Naive thymus-derived CD4-positive, alpha-beta T cell (primary cell): ENCODE data around the gene ITPRID2. TPM values are rescaled to one million over a fixed set of nuclear protein-coding genes. Genes with fewer than 3 reads are reported as not detected.
A peak's percentile ranks its signal among the peaks of the same experiment; 100 is the strongest.

Experiments used
- ATAC-seq: fragments of 150-1000 bp; cut with Tn5 transposase; 2 replicates; pipeline ENCODE4 v1.10.0; 2021; ENCODE audit warnings: mild to moderate bottlenecking, moderate library complexity
- CTCF ChIA-PET: fragments of 350-600 bp; sonication (Branson Sonifier 250); formaldehyde crosslinking; loops from one replicate; lab custom pipeline; 2021; ENCODE audit warnings: antibody characterized with exemption; lab: Charles Lee
- POLR2A ChIA-PET: fragments of 350-600 bp; sonication (Branson Sonifier 250); formaldehyde crosslinking; loops from one replicate; lab custom pipeline; 2021; ENCODE audit warnings: antibody characterized with exemption, inconsistent platforms; lab: Charles Lee
- DNase-seq, 9 donors: peaks; one replicate each; pipeline versions ENCODE4 v3.0.0 to v3.0.0-alpha.2; 2020 to 2022; ENCODE audit warnings: mixed read lengths in 1 of 9
- H3K27ac ChIP-seq: one replicate; pipeline ENCODE4 v1.7.0; 2013; ENCODE audit warnings: mild to moderate bottlenecking, low read depth, low read length, moderate library complexity
- H3K27me3 ChIP-seq, 2 donors: one replicate each; pipeline ENCODE4 v1.7.0; 2013; ENCODE audit warnings: low read length in 2 of 2, mild to moderate bottlenecking in 2 of 2, moderate library complexity in 2 of 2; ENCODE audit not compliant: control insufficient read depth in 2 of 2, insufficient read depth in 2 of 2
- H3K36me3 ChIP-seq, 3 experiments: 1 replicate in 2 of 3; 2 replicates in 1 of 3; pipeline ENCODE4 v1.7.0; 2013; ENCODE audit warnings: low read length in 3 of 3, mild to moderate bottlenecking in 3 of 3, moderate library complexity in 1 of 3; ENCODE audit not compliant: insufficient read depth in 3 of 3, control insufficient read depth in 2 of 3
- H3K4me1 ChIP-seq, 2 donors: one replicate each; pipeline ENCODE4 v1.7.0; 2013; ENCODE audit warnings: low read length in 2 of 2, mild to moderate bottlenecking in 2 of 2, moderate library complexity in 1 of 2; ENCODE audit not compliant: control insufficient read depth in 2 of 2, insufficient read depth in 2 of 2
- H3K4me3 ChIP-seq: 2 replicates; pipeline ENCODE4 v1.7.0; 2013; ENCODE audit warnings: mild to moderate bottlenecking, low read length
- H3K9me3 ChIP-seq, 3 experiments: 1 replicate in 2 of 3; 2 replicates in 1 of 3; pipeline ENCODE4 v1.7.0; 2013; ENCODE audit warnings: low read length in 3 of 3; ENCODE audit not compliant: control insufficient read depth in 2 of 3
- H3K27ac Mint-ChIP-seq, 9 donors: one replicate each; pipeline ENCODE4 v1.8.0; 2020 to 2022; ENCODE audit warnings: mixed read lengths in 9 of 9, mild to moderate bottlenecking in 8 of 9, moderate library complexity in 5 of 9, inconsistent platforms in 2 of 9
- H3K27me3 Mint-ChIP-seq, 5 donors: one replicate each; pipeline ENCODE4 v1.8.0; 2021 to 2022; ENCODE audit warnings: mixed read lengths in 5 of 5, mild to moderate bottlenecking in 1 of 5
- H3K36me3 Mint-ChIP-seq, 5 donors: one replicate each; pipeline ENCODE4 v1.8.0; 2020 to 2022; ENCODE audit warnings: mixed read lengths in 5 of 5, mild to moderate bottlenecking in 3 of 5, inconsistent platforms in 1 of 5
- H3K4me1 Mint-ChIP-seq, 7 donors: one replicate each; pipeline ENCODE4 v1.8.0; 2020 to 2022; ENCODE audit warnings: mixed read lengths in 7 of 7, mild to moderate bottlenecking in 3 of 7, inconsistent platforms in 1 of 7
- H3K4me3 Mint-ChIP-seq, 10 donors: one replicate each; pipeline ENCODE4 v1.8.0; 2020 to 2022; ENCODE audit warnings: mild to moderate bottlenecking in 10 of 10, mixed read lengths in 10 of 10, moderate library complexity in 6 of 10, inconsistent platforms in 2 of 10
- H3K9me3 Mint-ChIP-seq, 11 donors: one replicate each; pipeline ENCODE4 v1.8.0; 2020 to 2022; ENCODE audit warnings: mixed read lengths in 11 of 11, mild to moderate bottlenecking in 4 of 11, inconsistent platforms in 1 of 11, moderate library complexity in 1 of 11
- intact Hi-C, 2 donors: fragments of 100-400 bp; cut with micrococcal nuclease; formaldehyde crosslinking; loops; one replicate each; pipeline ENCODE4 v1.15.1; 2023
- polyA plus RNA-seq, 2 donors: library from polyadenylated mRNA; unstranded; fragments of 300-500 nt; fragmentation: Illumina TruSeq; gene quantifications; one replicate each; pipeline ENCODE4 v1.2.3, GENCODE V29; 2021
- total RNA-seq, 6 experiments: library from RNA in 5 of 6; stranded (reverse) in 5 of 6; gene quantifications; 1 replicate in 5 of 6; 2 replicates in 1 of 6; pipeline ENCODE4 v1.2.3 and lab custom pipeline; 2021 to 2026

Gene ITPRID2
- total and polyA plus RNA-seq, 7 experiments from 2014 or later = 3.9 to 90.9 (median 42.4) TPM

DNA sequence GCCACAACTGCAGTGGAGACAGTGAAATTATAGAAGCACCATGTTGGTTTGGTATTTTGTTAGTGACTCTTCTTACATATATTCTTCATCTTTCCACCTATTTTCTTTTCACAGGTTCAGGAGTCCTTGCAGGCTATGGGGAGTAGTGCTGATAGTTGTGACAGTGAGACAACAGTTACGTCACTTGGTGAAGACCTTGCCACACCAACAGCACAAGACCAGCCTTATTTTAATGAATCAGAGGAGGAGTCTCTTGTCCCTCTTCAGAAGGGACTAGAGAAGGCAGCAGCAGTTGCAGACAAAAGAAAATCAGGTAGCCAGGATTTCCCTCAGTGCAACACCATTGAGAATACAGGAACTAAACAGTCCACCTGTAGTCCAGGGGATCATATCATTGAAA, 23.6 kb downstream of the ITPRID2 start:
- DNase-seq (no peak), ATAC-seq (no peak)
- Mint-ChIP-seq H3K27me3 (no peaks in the 10 kb centered on the region), H3K4me3 (no peak overlapping the region), H3K36me3 (peaks cover 18 to 73% (median 40%) of the 10 kb centered on the region in 5 donors), H3K4me1 (no peaks in the 10 kb centered on the region), H3K27ac (no peak overlapping the region), H3K9me3 (no peaks in the 10 kb centered on the region)
- intact Hi-C loops = no loop called here
- Histone ChIP-seq H3K36me3 (peaks cover 0 to 47% (median 13%) of the 10 kb centered on the region in 3 experiments), H3K27me3 (no peaks in the 10 kb centered on the region), H3K4me3 (no peak overlapping the region), H3K4me1 (no peaks in the 10 kb centered on the region), H3K27ac (no peak overlapping the region), H3K9me3 (no peaks in the 10 kb centered on the region)
- POLR2A ChIA-PET = no interaction called here
- CTCF ChIA-PET = no interaction called here

DNA sequence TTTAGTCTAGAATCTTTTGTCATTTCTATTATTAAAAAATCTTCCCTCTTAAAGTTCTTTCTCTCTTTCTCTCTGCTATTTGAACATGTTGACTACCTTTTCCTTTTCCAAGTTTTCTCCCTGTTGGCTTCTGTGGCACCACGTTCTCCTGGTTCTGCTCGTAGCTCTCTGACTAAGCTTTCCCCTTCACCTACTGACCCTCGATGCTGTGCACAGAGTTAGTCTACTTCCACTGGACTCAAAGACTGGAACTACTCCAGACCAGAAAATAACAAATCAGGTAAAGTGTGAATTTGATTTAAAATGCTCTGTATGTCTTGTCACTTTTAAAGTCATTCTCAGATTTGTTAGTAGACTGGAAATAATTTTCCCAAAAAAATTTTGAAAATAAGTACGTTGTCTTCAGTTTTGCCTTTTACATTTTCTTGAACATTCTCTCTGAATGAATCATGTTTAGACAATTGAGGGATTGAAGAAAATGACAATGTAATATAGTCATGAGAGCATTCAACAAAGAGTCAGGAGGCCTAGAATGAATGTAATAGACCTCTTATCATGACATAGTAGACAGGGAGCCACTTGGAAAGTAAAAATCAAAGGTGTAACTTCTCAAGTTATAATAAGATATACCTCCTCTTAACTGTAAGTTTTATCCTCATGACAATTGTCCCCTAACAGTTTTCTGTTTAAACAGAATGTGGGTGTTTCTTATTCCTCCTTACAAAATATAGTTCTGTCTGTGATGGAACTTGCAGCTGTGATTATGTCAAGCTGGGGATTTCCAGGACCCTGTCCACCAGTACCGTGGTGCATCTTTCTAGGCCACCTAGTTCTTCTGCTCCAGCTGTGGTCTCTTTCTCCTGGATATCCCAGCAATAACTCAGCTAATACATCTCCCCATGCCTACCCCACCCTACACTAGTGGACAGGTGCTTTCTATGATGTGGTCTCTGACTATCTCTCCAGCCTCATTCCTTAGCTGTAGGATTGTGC, 25.5 kb downstream of the ITPRID2 start:
- intact Hi-C loops = no loop called here
- ATAC-seq = no peak

DNA sequence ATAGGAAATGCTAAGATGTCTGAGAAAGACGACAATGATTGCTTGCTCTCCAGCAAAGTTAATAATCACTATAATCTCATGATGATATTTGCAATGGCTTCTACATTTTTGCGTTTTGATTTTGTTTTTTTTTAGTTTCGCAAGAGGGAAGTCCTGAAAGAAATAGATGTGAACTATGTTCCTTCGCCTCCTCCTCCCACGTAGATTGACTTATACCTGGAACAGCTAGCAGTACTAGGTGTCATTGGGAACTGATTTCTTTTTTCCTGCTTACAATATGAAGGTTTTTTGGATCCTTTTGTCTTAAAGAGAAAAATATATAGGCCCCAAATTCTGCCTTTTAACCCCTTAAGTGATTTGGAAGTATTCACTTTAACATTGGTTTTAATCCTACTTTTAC, 26.7 kb downstream of the ITPRID2 start:
- Histone ChIP-seq H3K27ac (no peak overlapping the region), H3K4me1 (no peaks in the 10 kb centered on the region), H3K36me3 (peaks cover 0 to 55% (median 13%) of the 10 kb centered on the region in 3 experiments), H3K4me3 (no peak overlapping the region), H3K9me3 (no peaks in the 10 kb centered on the region), H3K27me3 (no peaks in the 10 kb centered on the region)
- CTCF ChIA-PET = no interaction called here
- DNase-seq = no peak
- H3K4me3 Mint-ChIP-seq = no peak overlapping the region
- peaks cover 0 to 7% (median 0%) of the 10 kb centered on the region in 7 donors for H3K4me1 Mint-ChIP-seq
- H3K27ac Mint-ChIP-seq = no peak overlapping the region
- intact Hi-C loops = no loop called here
- H3K36me3 Mint-ChIP-seq = peaks cover 19 to 78% (median 54%) of the 10 kb centered on the region in 5 donors
- ATAC-seq = no peak
- H3K9me3 Mint-ChIP-seq = no peaks in the 10 kb centered on the region
- no peaks in the 10 kb centered on the region for H3K27me3 Mint-ChIP-seq
- POLR2A ChIA-PET = no interaction called here

More for the DNA sequence above, 25.5 kb downstream of the ITPRID2 start:
- Mint-ChIP-seq H3K27me3 (no peaks in the 10 kb centered on the region), H3K4me3 (no peak overlapping the region), H3K4me1 (peaks cover 0 to under 1% (median 0%) of the 10 kb centered on the region in 7 donors), H3K9me3 (no peaks in the 10 kb centered on the region), H3K27ac (peak overlapping the region in 1 of 9 donors; percentile 52), H3K36me3 (peaks cover 17 to 68% (median 44%) of the 10 kb centered on the region in 5 donors)
- H3K27ac ChIP-seq = no peak overlapping the region
- H3K9me3 ChIP-seq = no peaks in the 10 kb centered on the region
- no peaks in the 10 kb centered on the region for H3K4me1 ChIP-seq
- no peak overlapping the region for H3K4me3 ChIP-seq
- peaks cover 0 to 49% (median 13%) of the 10 kb centered on the region in 3 experiments for H3K36me3 ChIP-seq
- no peaks in the 10 kb centered on the region for H3K27me3 ChIP-seq
- CTCF ChIA-PET = no interaction called here
- no peak for DNase-seq
- POLR2A ChIA-PET = no interaction called here

DNA sequence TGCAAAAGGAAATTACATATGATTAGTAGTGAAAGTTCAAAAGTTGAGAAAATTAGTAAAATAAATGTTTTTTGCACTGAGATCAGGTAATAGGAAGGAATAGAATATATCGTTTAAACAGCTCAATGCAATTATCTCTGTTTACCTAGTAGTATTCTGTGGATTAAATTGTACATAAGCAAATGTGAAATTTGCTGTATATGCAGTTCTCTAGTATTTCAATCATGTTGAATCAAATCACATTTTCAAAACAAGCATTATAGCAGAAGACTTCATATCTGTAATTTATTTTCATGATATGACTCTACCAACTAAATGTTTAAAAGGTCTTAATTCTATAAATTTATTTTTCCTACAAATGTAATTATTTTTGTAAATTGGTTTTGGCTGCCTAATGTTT, 31.6 kb downstream of the ITPRID2 start:
- Mint-ChIP-seq H3K27me3 (no peaks in the 10 kb centered on the region), H3K4me3 (no peak overlapping the region), H3K4me1 (peaks cover 0 to 20% (median 3%) of the 10 kb centered on the region in 7 donors), H3K36me3 (peaks cover 3 to 60% (median 39%) of the 10 kb centered on the region in 5 donors), H3K9me3 (peaks cover 0 to 3% (median 0%) of the 10 kb centered on the region in 11 donors), H3K27ac (no peak overlapping the region)
- CTCF ChIA-PET = no interaction called here
- Histone ChIP-seq H3K4me1 (no peaks in the 10 kb centered on the region), H3K27me3 (no peaks in the 10 kb centered on the region), H3K27ac (no peak overlapping the region), H3K9me3 (no peaks in the 10 kb centered on the region), H3K36me3 (peaks cover 0 to 32% (median 9%) of the 10 kb centered on the region in 3 experiments), H3K4me3 (no peak overlapping the region)
- no peak for ATAC-seq
- no peak for DNase-seq
- intact Hi-C loops = no loop called here
- POLR2A ChIA-PET = interaction anchor here (0.6 kb wide), 1 partner anchor 1968 kb away, joined by 3 read pairs; no protein-coding TSS in a partner anchor

DNA sequence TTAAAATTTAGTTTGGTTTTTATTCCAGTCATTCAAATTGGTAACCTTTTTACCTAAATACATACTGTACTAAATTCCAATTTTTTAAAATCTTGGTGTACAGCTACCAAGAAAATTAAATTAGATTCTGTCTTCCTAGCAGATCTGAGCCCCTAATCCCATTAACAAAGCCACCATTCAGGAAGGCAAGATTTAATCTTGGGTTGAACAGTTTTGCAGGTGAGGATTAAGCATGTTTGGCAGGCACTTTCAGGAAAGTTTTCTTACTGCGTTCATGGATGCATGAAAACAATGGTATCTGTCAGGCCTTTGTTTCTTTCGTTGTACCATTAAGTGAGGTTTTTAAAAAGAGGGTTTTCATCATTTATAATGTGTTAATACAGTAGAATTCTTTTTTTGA, 32.8 kb downstream of the ITPRID2 start:
- Mint-ChIP-seq H3K27ac (peak overlapping the region in 1 of 9 donors; percentile 41), H3K4me3 (no peak overlapping the region), H3K36me3 (peaks cover 3 to 50% (median 30%) of the 10 kb centered on the region in 5 donors), H3K9me3 (peaks cover 0 to 3% (median 0%) of the 10 kb centered on the region in 11 donors), H3K4me1 (peaks cover 0 to 20% (median 3%) of the 10 kb centered on the region in 7 donors), H3K27me3 (no peaks in the 10 kb centered on the region)
- no peaks in the 10 kb centered on the region for H3K27me3 ChIP-seq
- H3K4me1 ChIP-seq = no peaks in the 10 kb centered on the region
- intact Hi-C loops = no loop called here
- CTCF ChIA-PET = interaction anchor here (1.4 kb wide), 1 partner anchor 209 kb away, joined by 3 read pairs; no protein-coding TSS in a partner anchor
- H3K4me3 ChIP-seq = no peak overlapping the region
- ATAC-seq (no peak), DNase-seq (no peak)
- POLR2A ChIA-PET = no interaction called here
- no peak overlapping the region for H3K27ac ChIP-seq
- no peaks in the 10 kb centered on the region for H3K9me3 ChIP-seq
- peaks cover 0 to 28% (median 0%) of the 10 kb centered on the region in 3 experiments for H3K36me3 ChIP-seq

DNA sequence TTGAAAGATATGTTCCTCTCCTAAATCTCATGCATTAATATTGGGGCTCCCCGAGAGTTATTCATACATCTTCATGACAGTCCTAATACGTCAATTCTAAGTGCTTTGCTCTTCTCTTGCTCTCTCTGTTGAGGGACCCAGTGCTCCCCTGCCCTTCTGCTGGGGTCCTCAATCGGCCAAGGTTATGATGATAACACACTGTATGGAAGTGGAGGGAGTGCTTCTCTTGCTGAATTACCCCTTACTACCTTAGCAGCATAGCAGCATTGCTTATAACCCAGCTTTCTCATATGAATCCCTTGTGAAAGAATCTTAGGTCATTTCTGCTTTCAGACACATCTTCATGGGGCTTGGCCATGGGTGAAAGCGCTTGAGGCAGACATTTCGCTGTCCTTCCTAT, 43.2 kb downstream of the ITPRID2 start:
- Mint-ChIP-seq H3K4me1 (no peaks in the 10 kb centered on the region), H3K27ac (no peak overlapping the region), H3K27me3 (peaks cover 6 to 26% (median 14%) of the 10 kb centered on the region in 5 donors), H3K4me3 (no peak overlapping the region), H3K9me3 (no peaks in the 10 kb centered on the region), H3K36me3 (peaks cover 0 to 15% (median 6%) of the 10 kb centered on the region in 5 donors)
- no peaks in the 10 kb centered on the region for H3K4me1 ChIP-seq
- ChIA-PET CTCF (interaction anchor here (0.5 kb wide), 1 partner anchor 145 kb away, joined by 3 read pairs; no protein-coding TSS in a partner anchor), POLR2A (no interaction called here)
- H3K27ac ChIP-seq = no peak overlapping the region
- DNase-seq = no peak
- H3K27me3 ChIP-seq = no peaks in the 10 kb centered on the region
- ATAC-seq = no peak
- H3K9me3 ChIP-seq = no peaks in the 10 kb centered on the region
- H3K36me3 ChIP-seq = no peaks in the 10 kb centered on the region
- H3K4me3 ChIP-seq = no peak overlapping the region
- intact Hi-C loops = no loop called here
